ENCODE measurements around the gene DSCAM. TPM values are rescaled to one million over a fixed set of nuclear protein-coding genes. Genes with fewer than 3 reads are reported as not detected.

Gene DSCAM
- total RNA-seq, 1 experiment from 2014 or later = 0.33 TPM

GRCh38 chr21:40179166-40179565, 667.8 kb downstream of the DSCAM start:
- Mint-ChIP-seq H3K27me3 (ENCODE audit: insufficient read depth, unreplicated experiment) (no peaks in the 10 kb centered on the region), H3K36me3 (ENCODE audit: insufficient read depth, unreplicated experiment) (no peaks in the 10 kb centered on the region), H3K9me3 (ENCODE audit: unreplicated experiment) (peaks cover 15% of the 10 kb centered on the region), H3K4me3 (ENCODE audit: unreplicated experiment) (no peak overlapping the region), H3K27ac (ENCODE audit: low read depth, unreplicated experiment) (no peak overlapping the region), H3K4me1 (ENCODE audit: insufficient read depth, unreplicated experiment) (no peaks in the 10 kb centered on the region)
- POLR2A ChIA-PET = no interaction called here
- CTCF ChIA-PET = no interaction called here
- no TSS peak for BruUV-seq (replicated peaks)
- TF ChIP-seq CTCF (IDR thresholded peaks at IDR 0.05; ENCODE audit: unreplicated experiment) = no peak
- intact Hi-C loops (cut with micrococcal nuclease) = no loop called here
- DNase-seq (ENCODE audit: unreplicated experiment) = no peak

GRCh38 chr21:40178726-40179125, 668.2 kb downstream of the DSCAM start:
- TF ChIP-seq CTCF (IDR thresholded peaks at IDR 0.05; ENCODE audit: unreplicated experiment) = no peak
- Mint-ChIP-seq H3K4me1 (ENCODE audit: insufficient read depth, unreplicated experiment) (no peaks in the 10 kb centered on the region), H3K9me3 (ENCODE audit: unreplicated experiment) (peaks cover 15% of the 10 kb centered on the region), H3K27me3 (ENCODE audit: insufficient read depth, unreplicated experiment) (no peaks in the 10 kb centered on the region), H3K4me3 (ENCODE audit: unreplicated experiment) (no peak overlapping the region), H3K27ac (ENCODE audit: low read depth, unreplicated experiment) (no peak overlapping the region), H3K36me3 (ENCODE audit: insufficient read depth, unreplicated experiment) (no peaks in the 10 kb centered on the region)
- no peak for DNase-seq (ENCODE audit: unreplicated experiment)
- ChIA-PET POLR2A (no interaction called here), CTCF (no interaction called here)
- no TSS peak for BruUV-seq (replicated peaks)
- intact Hi-C loops (cut with micrococcal nuclease) = no loop called here

DNA sequence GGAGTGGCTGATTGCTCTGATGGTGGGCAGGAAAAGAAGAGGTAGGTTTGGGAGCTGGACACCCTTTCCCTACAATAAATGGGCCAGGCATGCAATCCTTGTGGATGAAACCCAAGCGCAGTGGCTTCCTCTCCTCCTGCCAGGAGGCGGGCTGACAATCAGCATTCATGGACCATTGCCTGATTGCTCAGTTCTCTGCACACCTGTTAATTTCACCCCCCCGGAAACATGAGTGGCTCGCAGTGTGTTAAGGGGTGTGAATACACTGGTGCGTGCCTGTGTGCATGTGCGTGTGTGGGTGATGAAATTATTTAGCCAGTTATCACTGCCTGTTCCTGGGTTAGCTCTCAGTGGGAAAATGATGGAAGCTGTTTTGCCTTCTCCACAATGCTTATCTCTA, 669.0 kb downstream of the DSCAM start:
- no peak for TF ChIP-seq CTCF (IDR thresholded peaks at IDR 0.05; ENCODE audit: unreplicated experiment)
- Mint-ChIP-seq H3K36me3 (ENCODE audit: insufficient read depth, unreplicated experiment) (no peaks in the 10 kb centered on the region), H3K9me3 (ENCODE audit: unreplicated experiment) (peaks cover 15% of the 10 kb centered on the region), H3K27ac (ENCODE audit: low read depth, unreplicated experiment) (no peak overlapping the region), H3K4me3 (ENCODE audit: unreplicated experiment) (no peak overlapping the region), H3K4me1 (ENCODE audit: insufficient read depth, unreplicated experiment) (no peaks in the 10 kb centered on the region), H3K27me3 (ENCODE audit: insufficient read depth, unreplicated experiment) (no peaks in the 10 kb centered on the region)
- intact Hi-C loops (cut with micrococcal nuclease) = no loop called here
- POLR2A ChIA-PET = no interaction called here
- no peak for DNase-seq (ENCODE audit: unreplicated experiment)
- BruUV-seq (replicated peaks) = no TSS peak
- CTCF ChIA-PET = no interaction called here

DNA sequence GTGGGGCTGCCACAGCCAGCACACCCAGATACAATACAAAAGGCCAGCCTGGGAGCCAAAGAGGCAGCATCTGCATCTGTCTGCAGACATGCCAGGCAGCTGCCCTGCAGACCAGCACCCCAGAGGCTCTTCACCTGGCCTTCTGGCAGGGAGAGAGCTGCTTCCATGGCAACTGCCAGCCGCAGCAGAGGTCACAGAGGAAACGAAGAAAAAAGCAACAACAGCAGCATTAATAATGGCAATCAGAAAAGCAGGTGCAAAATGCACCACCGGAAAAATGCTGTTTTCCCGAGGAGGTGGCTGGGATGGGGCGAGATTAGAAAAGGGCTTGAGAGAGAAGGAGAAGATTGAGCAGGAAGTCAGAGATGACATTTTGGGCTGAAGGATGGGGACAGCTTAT, 670.2 kb downstream of the DSCAM start:
- H3K27ac Mint-ChIP-seq (ENCODE audit: low read depth, unreplicated experiment) = no peak overlapping the region
- no peaks in the 10 kb centered on the region for H3K36me3 Mint-ChIP-seq (ENCODE audit: insufficient read depth, unreplicated experiment)
- H3K4me1 Mint-ChIP-seq (ENCODE audit: insufficient read depth, unreplicated experiment) = no peaks in the 10 kb centered on the region
- H3K9me3 Mint-ChIP-seq (ENCODE audit: unreplicated experiment) = peaks cover 9% of the 10 kb centered on the region
- H3K27me3 Mint-ChIP-seq (ENCODE audit: insufficient read depth, unreplicated experiment) = no peaks in the 10 kb centered on the region
- BruUV-seq (replicated peaks) = no TSS peak
- ChIA-PET POLR2A (interaction anchor here (0.7 kb wide), 1 partner anchor 237 kb away, joined by 4 read pairs; no protein-coding TSS in a partner anchor), CTCF (no interaction called here)
- no peak overlapping the region for H3K4me3 Mint-ChIP-seq (ENCODE audit: unreplicated experiment)
- intact Hi-C loops (cut with micrococcal nuclease) = no loop called here
- DNase-seq (ENCODE audit: unreplicated experiment) = no peak
- TF ChIP-seq CTCF (IDR thresholded peaks at IDR 0.05; ENCODE audit: unreplicated experiment) = no peak

Measured in MCF 10A (cell line).